Measurements from ENCODE around the gene LNPEP.

Gene LNPEP

GRCh38 chr5:96961053-96961452 is 25.2 kb downstream of the LNPEP start:
- no peak for DNase-seq (ENCODE audit: low read depth in 2 of 2)

GRCh38 chr5:96962540-96962991 is 26.7 kb downstream of the LNPEP start:
- no peak for DNase-seq (ENCODE audit: low read depth in 2 of 2)

GRCh38 chr5:96963267-96963666 is 27.4 kb downstream of the LNPEP start:
- DNase-seq (ENCODE audit: low read depth in 2 of 2) = no peak

- no peak for DNase-seq (ENCODE audit: low read depth in 2 of 2)
These were observed 30.9 kb downstream of the LNPEP start for GRCh38 chr5:96966801-96967200.

GRCh38 chr5:96967400-96967799 is 31.5 kb downstream of the LNPEP start:
- no peak for DNase-seq (ENCODE audit: low read depth in 2 of 2)

- DNase-seq (ENCODE audit: low read depth in 2 of 2) = no peak
These were observed 32.2 kb downstream of the LNPEP start for GRCh38 chr5:96968074-96968473.

GRCh38 chr5:96968614-96969013 is 32.7 kb downstream of the LNPEP start:
- DNase-seq (ENCODE audit: low read depth in 2 of 2) = no peak

GRCh38 chr5:96969366-96969765 is 33.5 kb downstream of the LNPEP start:
- DNase-seq (ENCODE audit: low read depth in 2 of 2) = no peak

- DNase-seq (ENCODE audit: low read depth in 2 of 2) = no peak
These were observed 36.9 kb downstream of the LNPEP start for GRCh38 chr5:96972599-96973334.

GRCh38 chr5:96973532-96974401 is 37.9 kb downstream of the LNPEP start:
- no peak for DNase-seq (ENCODE audit: low read depth in 2 of 2)

- no peak for DNase-seq (ENCODE audit: low read depth in 2 of 2)
These were observed 39.8 kb downstream of the LNPEP start for GRCh38 chr5:96975656-96976055.

- no peak for DNase-seq (ENCODE audit: low read depth in 2 of 2)
These were observed 41.3 kb downstream of the LNPEP start for GRCh38 chr5:96977228-96977627.

- no peak for DNase-seq (ENCODE audit: low read depth in 2 of 2)
These were observed 43.1 kb downstream of the LNPEP start for GRCh38 chr5:96978812-96979449.

- no peak for DNase-seq (ENCODE audit: low read depth in 2 of 2)
These were observed 48.8 kb downstream of the LNPEP start for GRCh38 chr5:96984506-96985192.

- DNase-seq (ENCODE audit: low read depth in 2 of 2) = no peak
These were observed 50.6 kb downstream of the LNPEP start for GRCh38 chr5:96986450-96986849.

GRCh38 chr5:96990102-96990501 is 54.2 kb downstream of the LNPEP start:
- DNase-seq (ENCODE audit: low read depth in 2 of 2) = no peak

- no peak for DNase-seq (ENCODE audit: low read depth in 2 of 2)
These were observed 55.8 kb downstream of the LNPEP start for GRCh38 chr5:96991708-96992107.

- DNase-seq (ENCODE audit: low read depth in 2 of 2) = no peak
These were observed 57.9 kb downstream of the LNPEP start for GRCh38 chr5:96993760-96994159.

GRCh38 chr5:96994493-96994892 is 58.6 kb downstream of the LNPEP start:
- no peak for DNase-seq (ENCODE audit: low read depth in 2 of 2)

- no peak for DNase-seq (ENCODE audit: low read depth in 2 of 2)
These were observed 59.5 kb downstream of the LNPEP start for GRCh38 chr5:96995419-96995818.

GRCh38 chr5:96997265-96997859 is 61.5 kb downstream of the LNPEP start:
- no peak for DNase-seq (ENCODE audit: low read depth in 2 of 2)
